Hippocampal formation (tissue), 2 donors: ENCODE measurements around the gene HAVCR1.
"Not testable (repeated sequence)": the region's sequence is repeated elsewhere in the genome, so short reads cannot be mapped to it uniquely, and the experiment has no call there.

Experiments
- DNase-seq, 2 donors: peaks; one replicate each; lab custom pipeline; 2025; lab: John Stamatoyannopoulos, UW

HAVCR1 gene

GRCh38 chr5:157059093-157059539 is at the start of gene HAVCR1:
HAVCR1 (minus strand) TSS chr5:157059116; CDS start chr5:157057943, 1,173 bp downstream.
- DNase-seq: no peak

GRCh38 chr5:157107508-157107907 is 48.6 kb upstream of the HAVCR1 start:
- no peak for DNase-seq

- peak in 1 of 2 donors; percentile 10 for DNase-seq
Observed at GRCh38 chr5:157106630-157107461, 47.9 kb upstream of the HAVCR1 start.

- no peak for DNase-seq
Observed at GRCh38 chr5:157100140-157100679, 41.3 kb upstream of the HAVCR1 start.

GRCh38 chr5:157088342-157088990 is 29.6 kb upstream of the HAVCR1 start:
- no peak for DNase-seq

GRCh38 chr5:157086751-157087359 is 27.9 kb upstream of the HAVCR1 start:
- no peak for DNase-seq

GRCh38 chr5:157085930-157086329 is 27.0 kb upstream of the HAVCR1 start:
- no peak for DNase-seq

GRCh38 chr5:157080286-157080685 is 21.4 kb upstream of the HAVCR1 start:
- no peak for DNase-seq

- DNase-seq: peak in 1 of 2 donors; percentile 18
Observed at GRCh38 chr5:157076558-157076957, 17.6 kb upstream of the HAVCR1 start.

GRCh38 chr5:157072508-157072907 is 13.6 kb upstream of the HAVCR1 start:
- DNase-seq: no peak

GRCh38 chr5:157069949-157070348 is 11.0 kb upstream of the HAVCR1 start:
- no peak for DNase-seq

GRCh38 chr5:157068785-157069184 is 9.9 kb upstream of the HAVCR1 start:
- DNase-seq: no peak

- no peak for DNase-seq
Observed at GRCh38 chr5:157068339-157068738, 9.4 kb upstream of the HAVCR1 start.

- DNase-seq: no peak
Observed at GRCh38 chr5:157067005-157067404, 8.1 kb upstream of the HAVCR1 start.

- DNase-seq: no peak
Observed at GRCh38 chr5:157066080-157066479, 7.2 kb upstream of the HAVCR1 start.

GRCh38 chr5:157063776-157064430 is 5.0 kb upstream of the HAVCR1 start:
- DNase-seq: no peak

GRCh38 chr5:157059891-157060290 is 975 bp upstream of the HAVCR1 start:
- no peak for DNase-seq

- no peak for DNase-seq
Observed at GRCh38 chr5:157057459-157058370, 1.2 kb downstream of the HAVCR1 start.

GRCh38 chr5:157056848-157057247 is 2.1 kb downstream of the HAVCR1 start:
- not testable (repeated sequence) for DNase-seq

- DNase-seq: no peak
Observed at GRCh38 chr5:157051604-157052245, 7.2 kb downstream of the HAVCR1 start.
